MG63 (cell line): ENCODE measurements around the gene PALD1. TPM values are rescaled to one million over a fixed set of nuclear protein-coding genes. Genes with fewer than 3 reads are reported as not detected.
A peak's percentile ranks its signal among the peaks of the same experiment; 100 is the strongest.

Experiments
- DNase-seq: peaks from one replicate; pipeline ENCODE4 v3.0.0-alpha.2; 2020
- H3K27me3 ChIP-seq: fragments of 250-450 bp; sonication (Bioruptor Pico); 2 replicates; pipeline ENCODE4 v1.5.1; 2020; ENCODE audit warnings: mild to moderate bottlenecking, moderate library complexity
- H3K36me3 ChIP-seq: fragments of 250-450 bp; sonication (Bioruptor Pico); 2 replicates; pipeline ENCODE4 v1.5.1; 2020; ENCODE audit warnings: mild to moderate bottlenecking, moderate library complexity
- H3K4me3 ChIP-seq: fragments of 250-450 bp; sonication (Bioruptor Pico); 2 replicates; pipeline ENCODE4 v1.5.1; 2020; ENCODE audit warnings: mild to moderate bottlenecking, moderate library complexity
- H3K9me3 ChIP-seq: fragments of 250-450 bp; sonication (Bioruptor Pico); 2 replicates; pipeline ENCODE4 v1.5.1; 2020; ENCODE audit warnings: mild to moderate bottlenecking, moderate library complexity
- total RNA-seq: library from RNA; depleted of rRNA; stranded (reverse); fragments of >200 nt; shearing (Covaris generic); gene quantifications from 2 replicates; pipeline ENCODE4 v1.2.3, GENCODE V29; 2014; ENCODE audit warnings: low replicate concordance

The PALD1 gene
- total RNA-seq, 1 experiment from 2014 or later, result 7.8 TPM

GRCh38 chr10:70508912-70509756 lies 30.6 kb downstream of the PALD1 start:
- DNase-seq, result peak; percentile 69

GRCh38 chr10:70509757-70510147 lies 31.2 kb downstream of the PALD1 start:
- H3K36me3 ChIP-seq, result no peaks in the 10 kb centered on the region
- no peaks in the 10 kb centered on the region for H3K27me3 ChIP-seq

More at GRCh38 chr10:70508912-70509756, 30.6 kb downstream of the PALD1 start:
- Histone ChIP-seq H3K4me3 (no peak overlapping the region), H3K36me3 (no peaks in the 10 kb centered on the region), H3K27me3 (no peaks in the 10 kb centered on the region), H3K9me3 (no peaks in the 10 kb centered on the region)

DNA sequence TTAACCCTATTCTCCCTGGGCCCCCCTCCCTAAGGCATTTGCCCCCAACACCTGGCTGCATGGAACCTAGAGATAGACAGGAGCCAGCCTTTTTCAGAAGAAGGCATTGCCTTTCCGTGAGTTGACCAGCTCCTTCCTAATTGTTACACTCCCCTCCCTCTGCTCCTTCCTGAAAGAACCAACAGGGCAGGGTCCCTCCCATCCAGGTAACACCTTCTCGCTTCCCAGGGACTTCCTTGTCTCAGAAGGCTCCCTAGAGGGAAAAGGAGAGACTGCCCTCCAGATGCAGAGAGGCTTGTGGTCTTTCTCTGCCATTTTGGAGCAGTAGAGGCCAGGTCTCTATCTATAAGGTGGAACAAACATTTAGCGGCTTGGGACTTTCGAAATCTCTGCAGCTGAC lies 31.9 kb downstream of the PALD1 start:
- no peaks in the 10 kb centered on the region for H3K36me3 ChIP-seq
- no peaks in the 10 kb centered on the region for H3K9me3 ChIP-seq
- H3K4me3 ChIP-seq, result no peak overlapping the region
- DNase-seq, result no peak
- H3K27me3 ChIP-seq, result no peaks in the 10 kb centered on the region

More at GRCh38 chr10:70509757-70510147, 31.2 kb downstream of the PALD1 start:
- Histone ChIP-seq H3K4me3 (no peak overlapping the region), H3K9me3 (no peaks in the 10 kb centered on the region)
- no peak for DNase-seq

- H3K4me3 ChIP-seq, result no peak overlapping the region
Observed at GRCh38 chr10:70510904-70511303, 32.3 kb downstream of the PALD1 start.

DNA sequence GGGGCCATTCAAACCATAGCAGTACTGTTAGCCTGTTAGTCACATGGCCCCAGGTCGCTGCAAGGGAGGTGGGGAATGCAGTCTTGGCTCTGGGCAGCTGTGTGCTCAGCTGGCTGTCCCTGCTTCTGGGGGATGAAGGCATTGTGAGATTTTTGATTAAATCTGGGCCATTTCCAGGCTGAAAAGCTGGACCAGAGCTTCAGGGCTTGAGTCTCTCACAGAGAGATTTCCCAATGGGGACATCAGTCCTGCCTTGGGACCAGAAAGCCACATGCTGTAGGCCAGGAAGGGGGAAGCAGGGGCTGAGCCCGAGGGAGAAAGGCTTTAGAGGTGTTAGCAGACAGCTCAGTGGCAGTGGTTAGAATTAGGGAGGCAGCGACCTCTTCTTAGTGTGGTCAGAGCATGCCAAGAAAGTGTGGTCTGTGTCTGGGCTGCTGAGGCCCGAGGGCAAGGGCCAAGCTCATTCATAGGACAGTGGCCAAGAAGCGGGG lies 33.6 kb downstream of the PALD1 start:
- H3K36me3 ChIP-seq, result no peaks in the 10 kb centered on the region
- no peaks in the 10 kb centered on the region for H3K9me3 ChIP-seq
- no peak overlapping the region for H3K4me3 ChIP-seq
- H3K27me3 ChIP-seq, result no peaks in the 10 kb centered on the region
- peak; percentile 38 for DNase-seq

More at GRCh38 chr10:70510904-70511303, 32.3 kb downstream of the PALD1 start:
- Histone ChIP-seq H3K27me3 (no peaks in the 10 kb centered on the region), H3K9me3 (no peaks in the 10 kb centered on the region), H3K36me3 (no peaks in the 10 kb centered on the region)
- no peak for DNase-seq

DNA sequence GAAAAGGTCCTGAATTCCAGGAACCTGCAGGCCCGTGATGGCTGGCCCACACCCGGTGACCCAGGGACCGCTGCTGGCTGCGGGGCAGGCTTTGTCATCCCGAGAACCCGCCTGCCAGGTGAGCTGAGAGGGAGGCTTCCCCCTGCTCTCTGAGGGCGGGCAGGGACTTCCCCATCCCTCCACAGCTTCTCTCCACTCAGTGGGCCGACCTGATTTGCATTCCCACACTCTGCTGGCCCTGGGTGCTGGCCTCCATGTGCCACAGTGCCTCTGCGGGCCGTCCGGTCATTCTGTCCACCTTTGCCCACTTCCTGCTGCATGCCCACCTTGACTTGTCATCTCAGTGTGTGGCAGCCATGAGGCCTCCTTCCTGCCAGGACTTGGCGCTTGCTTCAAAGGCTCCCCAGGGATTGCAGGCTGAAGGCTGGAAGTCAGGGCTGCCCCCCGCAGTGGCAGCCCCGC lies 35.3 kb downstream of the PALD1 start:
- Histone ChIP-seq H3K27me3 (no peaks in the 10 kb centered on the region), H3K36me3 (no peaks in the 10 kb centered on the region), H3K9me3 (no peaks in the 10 kb centered on the region), H3K4me3 (no peak overlapping the region)
- no peak for DNase-seq

- no peak for DNase-seq
- no peaks in the 10 kb centered on the region for H3K27me3 ChIP-seq
- H3K36me3 ChIP-seq, result no peaks in the 10 kb centered on the region
- H3K4me3 ChIP-seq, result no peak overlapping the region
- no peaks in the 10 kb centered on the region for H3K9me3 ChIP-seq
Observed at GRCh38 chr10:70514591-70514990, 36.0 kb downstream of the PALD1 start.

GRCh38 chr10:70515035-70515667 lies 36.6 kb downstream of the PALD1 start:
- H3K27me3 ChIP-seq, result no peaks in the 10 kb centered on the region
- H3K4me3 ChIP-seq, result no peak overlapping the region
- no peaks in the 10 kb centered on the region for H3K36me3 ChIP-seq
- DNase-seq, result no peak
- H3K9me3 ChIP-seq, result no peaks in the 10 kb centered on the region

GRCh38 chr10:70518695-70519094 lies 40.1 kb downstream of the PALD1 start:
- Histone ChIP-seq H3K4me3 (no peak overlapping the region), H3K9me3 (no peaks in the 10 kb centered on the region), H3K27me3 (no peaks in the 10 kb centered on the region), H3K36me3 (no peaks in the 10 kb centered on the region)
- peak; percentile 54 for DNase-seq

DNA sequence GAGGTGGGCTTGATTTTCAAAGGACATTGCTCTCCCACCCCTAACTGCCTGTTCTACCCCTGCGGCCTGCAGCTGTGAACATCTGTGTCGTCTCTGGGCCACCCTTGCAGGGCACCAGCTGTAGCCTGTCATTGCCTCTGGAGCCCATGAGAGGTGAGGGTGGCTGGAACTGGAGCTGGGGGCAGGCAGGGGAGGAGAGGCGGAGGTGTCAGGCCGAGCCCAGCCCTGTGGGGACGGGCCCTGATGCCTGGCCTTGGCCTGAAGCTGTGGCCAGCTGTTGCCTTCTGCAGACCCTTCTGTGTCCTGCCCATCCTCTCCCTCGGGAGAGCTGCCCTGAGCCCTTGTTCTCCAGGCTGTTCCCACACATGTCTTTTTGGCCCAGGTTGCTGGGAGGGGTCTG lies 44.5 kb downstream of the PALD1 start:
- no peak overlapping the region for H3K4me3 ChIP-seq
- DNase-seq, result no peak
- H3K36me3 ChIP-seq, result no peaks in the 10 kb centered on the region
- no peaks in the 10 kb centered on the region for H3K27me3 ChIP-seq
- no peaks in the 10 kb centered on the region for H3K9me3 ChIP-seq

DNA sequence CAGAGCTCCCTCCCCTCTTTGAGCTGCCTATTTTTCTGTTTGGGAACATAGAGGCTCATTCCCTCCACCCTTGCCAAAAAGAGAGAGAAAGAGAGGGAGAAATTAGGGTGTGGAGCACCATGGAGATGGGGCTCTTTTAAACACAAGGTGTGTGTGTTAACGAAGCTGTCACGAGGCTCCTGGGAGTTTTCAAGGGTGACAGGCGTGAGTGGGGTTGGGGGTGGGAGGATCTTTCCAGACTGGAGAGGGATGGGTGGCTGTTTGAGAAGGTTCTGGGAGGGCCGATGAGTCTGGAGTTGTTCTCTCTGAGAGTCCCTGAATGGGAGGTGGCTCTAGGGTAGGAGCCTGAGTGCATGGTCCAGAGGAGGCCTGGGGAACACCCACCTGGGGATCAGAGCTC lies 45.0 kb downstream of the PALD1 start:
- no peak for DNase-seq
- H3K27me3 ChIP-seq, result no peaks in the 10 kb centered on the region
- no peak overlapping the region for H3K4me3 ChIP-seq
- H3K36me3 ChIP-seq, result no peaks in the 10 kb centered on the region
- H3K9me3 ChIP-seq, result no peaks in the 10 kb centered on the region

- Histone ChIP-seq H3K27me3 (no peaks in the 10 kb centered on the region), H3K36me3 (no peaks in the 10 kb centered on the region), H3K9me3 (no peaks in the 10 kb centered on the region), H3K4me3 (no peak overlapping the region)
- DNase-seq, result no peak
Observed at GRCh38 chr10:70528314-70528713, 49.7 kb downstream of the PALD1 start.

DNA sequence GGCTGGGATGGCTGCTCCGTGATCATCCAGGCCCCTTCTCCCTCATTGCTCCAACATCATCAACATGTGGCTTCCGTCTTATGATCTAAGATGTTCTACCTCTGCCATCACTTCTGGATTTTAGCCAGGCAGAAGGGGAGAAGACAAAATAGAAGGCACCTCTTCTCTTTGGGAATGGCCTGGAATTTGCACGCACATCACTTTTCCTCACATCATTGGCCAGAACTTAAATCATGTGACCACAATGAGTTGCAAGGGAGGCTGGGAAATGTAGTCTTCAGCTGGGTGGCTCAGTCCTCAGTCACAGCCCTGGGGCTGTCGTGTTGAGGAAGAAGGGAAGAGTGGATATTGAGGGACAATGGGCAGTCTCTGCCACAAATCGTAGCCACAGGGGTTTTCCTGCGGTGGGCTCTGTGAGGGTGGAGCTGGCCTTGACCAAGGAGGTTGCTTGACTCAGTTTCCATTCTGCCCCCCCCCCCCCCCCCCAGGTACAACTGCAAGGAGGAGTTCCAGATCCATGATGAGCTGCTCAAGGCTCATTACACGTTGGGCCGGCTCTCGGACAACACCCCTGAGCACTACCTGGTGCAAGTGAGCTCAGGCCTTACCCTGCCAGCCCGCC lies 50.3 kb downstream of the PALD1 start:
- DNase-seq, result peak; percentile 16
- no peaks in the 10 kb centered on the region for H3K27me3 ChIP-seq
- H3K4me3 ChIP-seq, result no peak overlapping the region
- no peaks in the 10 kb centered on the region for H3K9me3 ChIP-seq
- no peaks in the 10 kb centered on the region for H3K36me3 ChIP-seq

DNA sequence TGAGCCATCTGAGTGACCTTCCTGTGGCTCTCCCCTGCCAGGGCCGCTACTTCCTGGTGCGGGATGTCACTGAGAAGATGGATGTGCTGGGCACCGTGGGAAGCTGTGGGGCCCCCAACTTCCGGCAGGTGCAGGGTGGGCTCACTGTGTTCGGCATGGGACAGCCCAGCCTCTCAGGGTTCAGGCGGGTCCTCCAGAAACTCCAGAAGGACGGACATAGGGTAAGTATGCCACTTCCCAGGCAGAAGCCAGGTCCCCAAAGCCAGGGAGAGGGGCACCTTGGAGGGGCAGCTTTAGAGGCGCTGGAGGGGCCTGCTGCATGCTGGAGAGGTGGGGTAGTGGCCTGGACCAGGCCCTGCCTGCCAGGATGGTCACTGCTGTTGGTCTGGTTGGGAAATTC lies 51.3 kb downstream of the PALD1 start:
- Histone ChIP-seq H3K36me3 (no peaks in the 10 kb centered on the region), H3K9me3 (no peaks in the 10 kb centered on the region), H3K27me3 (no peaks in the 10 kb centered on the region), H3K4me3 (no peak overlapping the region)
- no peak for DNase-seq

DNA sequence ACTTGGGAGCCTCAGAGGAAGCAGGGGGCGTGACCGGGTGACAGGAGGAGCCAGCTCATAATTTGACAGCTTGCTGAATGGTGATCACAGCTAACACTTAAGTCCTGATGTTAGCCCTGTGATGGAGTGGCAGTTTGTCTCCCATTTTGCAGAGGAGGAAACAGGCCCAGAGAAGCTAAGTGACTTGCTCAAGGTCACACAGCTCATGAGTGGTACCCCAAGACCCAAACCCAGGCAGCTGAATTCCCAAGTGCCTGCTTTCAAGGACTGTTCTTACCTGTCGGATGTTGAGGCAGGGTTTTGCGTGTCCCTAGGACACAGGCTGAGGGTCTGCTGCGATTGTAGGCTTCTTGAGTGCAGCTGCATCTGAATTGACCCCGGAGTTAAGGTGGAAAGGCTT lies 51.7 kb downstream of the PALD1 start:
- DNase-seq, result no peak
- no peak overlapping the region for H3K4me3 ChIP-seq
- no peaks in the 10 kb centered on the region for H3K27me3 ChIP-seq
- H3K36me3 ChIP-seq, result no peaks in the 10 kb centered on the region
- H3K9me3 ChIP-seq, result no peaks in the 10 kb centered on the region

DNA sequence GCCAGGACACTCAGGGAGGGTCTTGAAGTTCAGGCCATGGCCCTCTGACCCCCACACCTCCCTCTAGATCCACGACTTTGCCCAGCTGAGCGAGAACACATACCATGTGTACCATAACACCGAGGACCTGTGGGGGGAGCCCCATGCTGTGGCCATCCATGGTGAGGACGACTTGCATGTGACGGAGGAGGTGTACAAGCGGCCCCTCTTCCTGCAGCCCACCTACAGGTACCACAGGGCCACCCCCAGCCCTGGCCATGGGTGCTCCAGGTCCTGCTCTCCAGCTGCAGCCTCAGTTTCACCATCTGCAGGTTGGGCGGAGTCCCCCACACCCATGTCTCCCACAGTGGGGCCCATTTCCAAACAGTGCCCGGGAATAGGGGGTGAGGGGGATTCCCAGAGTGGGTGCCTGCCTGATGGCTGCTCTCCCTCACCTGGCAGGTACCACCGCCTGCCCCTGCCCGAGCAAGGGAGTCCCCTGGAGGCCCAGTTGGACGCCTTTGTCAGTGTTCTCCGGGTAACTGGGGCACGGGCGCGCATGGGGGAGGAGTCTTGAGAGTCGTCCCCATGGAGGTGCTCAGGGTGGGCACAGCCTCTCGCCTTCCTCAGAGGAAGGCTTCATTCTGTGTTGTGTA lies 54.1 kb downstream of the PALD1 start:
- Histone ChIP-seq H3K27me3 (no peaks in the 10 kb centered on the region), H3K9me3 (no peaks in the 10 kb centered on the region), H3K4me3 (no peak overlapping the region), H3K36me3 (no peaks in the 10 kb centered on the region)
- no peak for DNase-seq

DNA sequence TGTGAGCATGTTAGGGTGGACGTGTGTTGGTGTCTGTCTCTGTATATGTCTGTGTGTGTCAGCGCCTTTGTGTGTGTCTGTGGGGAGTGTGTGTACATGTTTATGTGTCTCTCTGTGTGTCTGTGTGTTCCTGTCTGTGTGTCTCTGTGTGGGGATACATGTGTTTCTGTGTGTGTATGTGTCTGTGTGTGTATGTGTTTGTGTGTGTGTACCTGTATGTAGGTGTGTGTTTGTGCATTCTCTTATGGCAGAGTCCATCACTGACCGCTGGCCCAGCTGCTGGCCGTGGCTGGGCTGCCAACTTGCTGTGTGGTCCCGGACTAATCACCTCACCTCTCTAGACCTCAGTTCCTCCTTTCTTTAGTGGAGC lies 54.6 kb downstream of the PALD1 start:
- Histone ChIP-seq H3K9me3 (no peaks in the 10 kb centered on the region), H3K36me3 (no peaks in the 10 kb centered on the region), H3K27me3 (no peaks in the 10 kb centered on the region), H3K4me3 (no peak overlapping the region)
- no peak for DNase-seq
